Stimulated activated CD8-positive, alpha-beta memory T cell treated with anti-CD3 and anti-CD28 coated beads, Interleukin-7, amount 100 ng/mL, for 48 hours (primary cell): Measurements from ENCODE around the gene RAF1.
"Not testable (repeated sequence)": the region's sequence is repeated elsewhere in the genome, so short reads cannot be mapped to it uniquely, and the experiment has no call there.

ENCODE experiments used
- DNase-seq, 2 donors: peaks; one replicate each; pipeline ENCODE4 v3.0.0-alpha.2; 2020; ENCODE audit warnings: low read depth in 1 of 2; ENCODE audit errors: extremely low read depth in 1 of 2

RAF1 gene

GRCh38 chr3:12663936-12664908 lies at the start of gene RAF1:
RAF1 (minus strand) TSS chr3:12664117; CDS start chr3:12618721, 45,396 bp downstream.
- peak; percentile 94 to 95 for DNase-seq

GRCh38 chr3:12710062-12710461 lies 46.1 kb upstream of the RAF1 start:
- no peak for DNase-seq

- DNase-seq = no peak
Measured at GRCh38 chr3:12709334-12709733, 45.4 kb upstream of the RAF1 start.

GRCh38 chr3:12708584-12709192 lies 44.8 kb upstream of the RAF1 start:
- no peak for DNase-seq

- DNase-seq = no peak
Measured at GRCh38 chr3:12707449-12707848, 43.5 kb upstream of the RAF1 start.

GRCh38 chr3:12706504-12707253 lies 42.8 kb upstream of the RAF1 start:
- peak; percentile 9 to 40 for DNase-seq

- DNase-seq = no peak
Measured at GRCh38 chr3:12705981-12706380, 42.1 kb upstream of the RAF1 start.

- DNase-seq = no peak
Measured at GRCh38 chr3:12705374-12705926, 41.5 kb upstream of the RAF1 start.

- DNase-seq = no peak
Measured at GRCh38 chr3:12702501-12702900, 38.6 kb upstream of the RAF1 start.

- not testable (repeated sequence) for DNase-seq
Measured at GRCh38 chr3:12701601-12702000, 37.7 kb upstream of the RAF1 start.

GRCh38 chr3:12700800-12701199 lies 36.9 kb upstream of the RAF1 start:
- DNase-seq = no peak

GRCh38 chr3:12695916-12696315 lies 32.0 kb upstream of the RAF1 start:
- DNase-seq = no peak

- DNase-seq = no peak
Measured at GRCh38 chr3:12695112-12695511, 31.2 kb upstream of the RAF1 start.

GRCh38 chr3:12692444-12692843 lies 28.5 kb upstream of the RAF1 start:
- DNase-seq = no peak

GRCh38 chr3:12689997-12690711 lies 26.2 kb upstream of the RAF1 start:
- DNase-seq = no peak

GRCh38 chr3:12687948-12688347 lies 24.0 kb upstream of the RAF1 start:
- DNase-seq = no peak

GRCh38 chr3:12686096-12686495 lies 22.2 kb upstream of the RAF1 start:
- DNase-seq = no peak

GRCh38 chr3:12681943-12682390 lies 18.1 kb upstream of the RAF1 start:
- DNase-seq = no peak

- no peak for DNase-seq
Measured at GRCh38 chr3:12681089-12681942, 17.4 kb upstream of the RAF1 start.
